ENCODE results near the gene FER.
"Not testable (repeated sequence)": the region's sequence is repeated elsewhere in the genome, so short reads cannot be mapped to it uniquely, and the experiment has no call there.

Gene FER

GRCh38 chr5:108884736-108885135, 137.0 kb downstream of the FER start:
- DNase-seq, result no peak

GRCh38 chr5:108898257-108898656, 150.6 kb downstream of the FER start:
- DNase-seq, result no peak

- no peak for DNase-seq
Observed at GRCh38 chr5:108898707-108899106, 151.0 kb downstream of the FER start.

- not testable (repeated sequence) for DNase-seq
Observed at GRCh38 chr5:108899244-108899643, 151.5 kb downstream of the FER start.

- DNase-seq, result no peak
Observed at GRCh38 chr5:108900668-108901067, 153.0 kb downstream of the FER start.

GRCh38 chr5:108905805-108906204, 158.1 kb downstream of the FER start:
- no peak for DNase-seq

- no peak for DNase-seq
Observed at GRCh38 chr5:108910627-108911026, 162.9 kb downstream of the FER start.

- DNase-seq, result no peak
Observed at GRCh38 chr5:108911055-108911454, 163.4 kb downstream of the FER start.

GRCh38 chr5:108917596-108917995, 169.9 kb downstream of the FER start:
- DNase-seq, result no peak

GRCh38 chr5:108919591-108920326, 172.1 kb downstream of the FER start:
- DNase-seq, result no peak

GRCh38 chr5:108924457-108924961, 176.8 kb downstream of the FER start:
- no peak for DNase-seq

- no peak for DNase-seq
Observed at GRCh38 chr5:108925073-108925472, 177.4 kb downstream of the FER start.

GRCh38 chr5:108930107-108930506, 182.4 kb downstream of the FER start:
- DNase-seq, result no peak

- no peak for DNase-seq
Observed at GRCh38 chr5:108935611-108936010, 187.9 kb downstream of the FER start.

GRCh38 chr5:108937221-108937620, 189.5 kb downstream of the FER start:
- no peak for DNase-seq

- no peak for DNase-seq
Observed at GRCh38 chr5:108940506-108940905, 192.8 kb downstream of the FER start.

GRCh38 chr5:108941746-108942145, 194.0 kb downstream of the FER start:
- DNase-seq, result no peak

- no peak for DNase-seq
Observed at GRCh38 chr5:108942701-108943100, 195.0 kb downstream of the FER start.

GRCh38 chr5:108945094-108945493, 197.4 kb downstream of the FER start:
- DNase-seq, result no peak

GRCh38 chr5:108946008-108946407, 198.3 kb downstream of the FER start:
- DNase-seq, result no peak

GRCh38 chr5:108947164-108947563, 199.5 kb downstream of the FER start:
- DNase-seq, result no peak

- DNase-seq, result no peak
Observed at GRCh38 chr5:108950276-108950675, 202.6 kb downstream of the FER start.

- no peak for DNase-seq
Observed at GRCh38 chr5:108953940-108954339, 206.2 kb downstream of the FER start.

- no peak for DNase-seq
Observed at GRCh38 chr5:108957333-108957732, 209.6 kb downstream of the FER start.

GRCh38 chr5:108966910-108967309, 219.2 kb downstream of the FER start:
- no peak for DNase-seq

Data from inflammatory macrophage (primary cell).